Mucosa of gallbladder (tissue), 1 donor: ENCODE measurements around the gene DCAF4L1. TPM values are rescaled to one million over a fixed set of nuclear protein-coding genes. Genes with fewer than 3 reads are reported as not detected.

Experiments
- DNase-seq: peaks from one replicate; pipeline ENCODE4 v3.0.0-alpha.2; 2020; ENCODE audit warnings: low spot score
- total RNA-seq: library from RNA; stranded (reverse); gene quantifications from one replicate; pipeline ENCODE4 v1.2.1, GENCODE V29; 2021
- donor health status: DM: no; HTN: no; CAD: no.

Gene DCAF4L1, protein sequence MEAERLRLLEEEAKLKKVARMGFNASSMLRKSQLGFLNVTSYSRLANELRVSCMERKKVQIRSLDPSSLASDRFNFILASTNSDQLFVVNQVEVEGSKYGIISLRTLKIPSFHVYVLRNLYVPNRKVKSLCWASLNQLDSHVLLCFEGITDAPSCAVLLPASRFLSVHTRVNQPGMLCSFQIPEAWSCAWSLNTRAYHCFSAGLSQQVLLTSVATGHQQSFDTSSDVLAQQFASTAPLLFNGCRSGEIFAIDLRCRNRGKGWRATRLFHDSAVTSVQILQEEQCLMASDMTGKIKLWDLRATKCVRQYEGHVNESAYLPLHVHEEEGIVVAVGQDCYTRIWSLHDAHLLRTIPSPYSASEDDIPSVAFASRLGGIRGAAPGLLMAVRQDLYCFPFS
- total RNA-seq = 0.12 TPM

GRCh38 chr4:41981456-41981855 lies at the start of gene DCAF4L1:
TSS of gene DCAF4L1 (plus strand) at chr4:41981756. CDS start at chr4:41981793, 37 bp downstream.
- DNase-seq = no peak

DNA sequence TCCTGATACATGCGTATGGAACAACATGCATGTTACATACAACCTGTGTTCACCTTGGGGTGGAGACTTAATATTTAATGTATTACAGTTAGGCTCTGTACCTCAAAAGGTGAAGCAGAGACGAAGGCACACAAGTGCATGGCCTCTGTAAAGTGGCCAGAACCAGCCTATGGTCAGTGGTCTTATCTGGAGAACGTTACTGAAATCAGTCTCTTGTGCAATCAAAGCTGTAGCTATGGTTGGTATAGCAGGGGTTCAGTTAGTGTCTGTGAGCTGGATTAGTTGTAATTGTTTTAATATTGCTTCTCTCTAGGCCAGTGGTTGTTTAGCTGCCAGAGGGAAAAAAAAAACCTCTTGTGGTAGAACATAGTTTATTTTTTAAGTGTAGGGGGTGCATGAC lies 48.6 kb upstream of the DCAF4L1 start:
- DNase-seq = no peak

- no peak for DNase-seq
Measured at GRCh38 chr4:41933997-41934503, 47.5 kb upstream of the DCAF4L1 start.

DNA sequence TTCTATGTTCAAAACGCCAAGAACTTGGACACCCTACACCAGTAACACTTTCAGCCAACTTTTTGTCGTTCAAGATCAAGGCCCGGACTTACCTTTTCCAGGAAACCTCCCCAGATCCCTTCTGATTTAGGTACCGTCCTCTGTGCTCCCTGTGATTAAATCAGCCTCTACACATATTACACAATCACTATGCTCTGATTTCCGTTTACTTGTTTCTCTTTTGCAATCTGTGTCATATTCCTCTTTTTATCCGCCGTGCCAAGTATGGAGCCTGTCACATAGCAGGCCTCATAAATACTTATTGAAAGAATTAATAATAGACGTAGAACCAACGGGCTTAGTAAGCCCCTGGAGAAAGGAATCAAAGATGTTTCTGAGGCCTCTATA lies 47.0 kb upstream of the DCAF4L1 start:
- DNase-seq = no peak

DNA sequence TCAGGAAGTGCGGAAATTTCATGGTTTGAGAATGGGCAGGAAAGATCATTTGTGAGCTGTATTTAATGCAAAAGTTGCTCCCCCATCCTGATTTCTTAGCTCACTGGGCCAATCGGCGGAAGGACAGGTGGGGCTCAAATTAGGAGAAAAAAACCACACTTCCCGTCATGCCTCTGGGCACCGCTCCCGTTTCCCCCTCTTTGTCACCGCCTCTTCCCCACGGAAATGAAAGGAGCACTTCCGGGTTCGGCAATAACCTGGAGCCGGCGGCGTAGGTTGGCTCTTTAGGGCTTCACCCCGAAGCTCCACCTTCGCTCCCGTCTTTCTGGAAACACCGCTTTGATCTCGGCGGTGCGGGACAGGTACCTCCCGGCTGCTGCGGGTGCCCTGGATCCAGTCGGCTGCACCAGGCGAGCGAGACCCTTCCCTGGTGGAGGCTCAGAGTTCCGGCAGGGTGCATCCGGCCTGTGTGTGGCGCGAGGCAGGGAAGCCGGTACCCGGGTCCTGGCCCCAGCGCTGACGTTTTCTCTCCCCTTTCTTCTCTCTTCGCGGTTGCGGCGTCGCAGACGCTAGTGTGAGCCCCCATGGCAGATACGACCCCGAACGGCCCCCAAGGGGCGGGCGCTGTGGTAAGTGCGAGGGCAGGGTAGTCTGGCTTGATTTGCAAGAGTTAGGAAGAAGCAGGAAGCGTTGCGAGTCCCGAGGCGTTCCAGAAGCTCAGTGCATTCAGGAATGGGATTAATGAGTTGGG lies 46.5 kb upstream of the DCAF4L1 start, which contains the start of gene TMEM33:
Gene TMEM33 (plus strand): TSS at position 529 of the 751 bp plus-strand sequence. CDS start 56 bp downstream, at position 585.
- peak; percentile 82 for DNase-seq

- DNase-seq = no peak
Measured at GRCh38 chr4:41935652-41936021, 45.9 kb upstream of the DCAF4L1 start.

- no peak for DNase-seq
Measured at GRCh38 chr4:41939016-41939626, 42.4 kb upstream of the DCAF4L1 start.

DNA sequence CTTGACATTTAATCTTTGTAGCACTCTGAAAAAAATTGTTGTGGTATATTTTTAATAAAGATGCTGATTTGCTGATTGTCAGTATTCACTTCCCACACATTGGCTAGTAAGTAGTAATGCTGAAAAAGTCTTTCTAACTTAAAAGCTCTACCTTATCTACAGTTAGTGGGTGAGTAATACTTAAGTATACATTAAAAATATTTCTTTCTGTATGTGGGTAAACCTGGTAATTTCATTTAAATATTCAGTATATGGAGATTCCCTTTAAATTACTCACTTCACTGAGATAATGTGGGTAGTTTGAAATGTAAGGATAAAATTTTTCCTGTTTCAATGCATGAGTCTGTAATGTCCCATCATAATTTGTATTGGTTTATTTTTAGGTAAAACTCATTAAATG lies 40.7 kb upstream of the DCAF4L1 start:
- DNase-seq = no peak

DNA sequence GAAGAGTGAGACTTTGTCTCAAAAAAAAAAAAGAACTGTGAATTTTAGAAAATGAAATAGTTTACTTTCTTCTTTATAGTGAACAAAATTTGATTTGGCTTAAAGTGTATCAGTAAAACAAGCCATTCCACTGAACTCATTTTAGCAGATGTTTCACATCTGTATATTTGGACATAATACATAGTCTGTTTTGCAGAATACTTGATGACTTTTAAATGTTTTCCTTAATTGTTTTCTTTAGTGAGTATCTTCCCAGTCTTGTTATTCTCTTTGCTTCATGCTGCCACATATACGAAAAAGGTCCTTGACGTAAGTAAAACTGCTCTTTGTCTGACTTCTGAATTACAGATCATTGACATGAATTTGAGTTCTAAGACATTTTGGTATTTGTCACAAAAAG lies 38.0 kb upstream of the DCAF4L1 start:
- DNase-seq = no peak

GRCh38 chr4:41944089-41944488 lies 37.5 kb upstream of the DCAF4L1 start:
- no peak for DNase-seq

DNA sequence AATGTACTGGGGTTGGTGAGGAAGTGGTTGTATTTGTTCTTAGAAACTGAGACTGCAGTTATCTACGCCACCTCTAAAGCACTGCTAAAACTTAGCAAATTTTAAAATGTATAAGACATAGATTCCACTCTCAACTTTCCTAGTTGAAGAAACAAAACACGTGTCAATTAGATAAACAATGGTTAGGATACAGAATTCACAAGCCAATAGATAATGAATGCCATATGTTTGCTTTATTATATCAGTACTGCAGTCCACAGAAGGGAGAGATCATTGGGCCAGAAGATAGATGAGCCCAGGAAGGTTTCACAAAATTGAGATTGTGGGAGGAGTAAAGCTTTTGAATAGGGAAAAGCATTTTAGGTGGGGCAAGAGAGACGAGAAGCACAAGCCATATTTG lies 32.0 kb upstream of the DCAF4L1 start:
- no peak for DNase-seq

- DNase-seq = no peak
Measured at GRCh38 chr4:41957634-41958033, 23.9 kb upstream of the DCAF4L1 start.

GRCh38 chr4:41963105-41963504 lies 18.5 kb upstream of the DCAF4L1 start:
- no peak for DNase-seq

- DNase-seq = no peak
Measured at GRCh38 chr4:41964401-41964800, 17.2 kb upstream of the DCAF4L1 start.

- no peak for DNase-seq
Measured at GRCh38 chr4:41967392-41967791, 14.2 kb upstream of the DCAF4L1 start.

- no peak for DNase-seq
Measured at GRCh38 chr4:41969671-41970070, 11.9 kb upstream of the DCAF4L1 start.

DNA sequence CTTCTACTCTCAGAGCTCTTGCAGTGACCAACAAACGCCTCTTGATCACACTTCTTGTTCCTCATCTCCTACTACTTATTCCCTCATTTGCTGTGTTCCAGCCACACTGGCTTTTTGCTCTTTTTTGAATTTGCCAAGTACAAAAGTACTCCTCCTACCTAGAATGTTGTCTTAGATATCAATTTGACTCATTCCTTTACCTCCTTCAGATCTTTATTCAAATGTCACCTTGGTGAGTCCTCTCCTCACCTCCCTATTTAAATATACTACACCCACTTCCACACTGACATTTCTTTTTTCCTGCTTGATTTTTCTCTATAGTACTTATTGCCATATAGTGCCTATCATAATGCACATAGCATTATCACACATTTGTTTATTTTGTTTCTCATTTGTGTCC lies 6.2 kb upstream of the DCAF4L1 start:
- no peak for DNase-seq

GRCh38 chr4:41976775-41977516 lies 4.6 kb upstream of the DCAF4L1 start:
- DNase-seq = no peak

DNA sequence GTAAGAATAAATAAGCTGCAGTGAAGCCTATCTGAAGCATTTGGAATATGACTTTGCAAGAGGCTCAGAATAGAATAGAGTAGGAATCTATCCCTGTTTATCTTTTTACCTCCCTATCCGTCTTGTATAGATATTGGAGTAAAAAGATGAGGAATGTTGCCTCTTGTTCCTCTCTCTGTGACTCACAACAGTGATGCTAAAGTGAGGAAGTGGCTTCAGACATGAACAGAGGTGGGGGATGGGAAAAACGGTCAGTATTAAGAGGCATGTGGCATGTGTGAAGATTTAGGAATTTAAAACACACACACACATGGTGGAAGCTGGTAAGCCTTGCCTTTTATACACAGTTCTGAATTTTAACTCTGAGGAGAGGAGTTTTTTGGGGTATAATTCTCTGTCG lies 3.8 kb upstream of the DCAF4L1 start:
- DNase-seq = no peak

DNA sequence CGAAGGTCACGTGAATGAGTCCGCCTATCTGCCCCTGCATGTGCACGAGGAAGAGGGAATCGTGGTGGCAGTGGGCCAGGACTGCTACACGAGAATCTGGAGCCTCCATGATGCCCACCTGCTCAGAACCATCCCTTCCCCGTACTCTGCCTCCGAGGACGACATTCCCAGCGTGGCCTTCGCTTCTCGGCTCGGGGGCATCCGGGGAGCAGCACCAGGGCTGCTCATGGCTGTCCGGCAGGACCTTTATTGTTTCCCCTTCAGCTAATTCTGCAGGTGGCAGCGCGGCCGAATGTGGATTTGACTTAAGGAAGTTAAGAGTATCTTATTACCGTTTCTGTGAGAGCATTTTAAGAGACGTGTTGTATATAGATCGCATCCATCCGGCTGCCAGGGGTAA lies 1.2 kb downstream of the DCAF4L1 start:
- no peak for DNase-seq

GRCh38 chr4:41985151-41985550 lies 3.6 kb downstream of the DCAF4L1 start:
- DNase-seq = no peak

DNA sequence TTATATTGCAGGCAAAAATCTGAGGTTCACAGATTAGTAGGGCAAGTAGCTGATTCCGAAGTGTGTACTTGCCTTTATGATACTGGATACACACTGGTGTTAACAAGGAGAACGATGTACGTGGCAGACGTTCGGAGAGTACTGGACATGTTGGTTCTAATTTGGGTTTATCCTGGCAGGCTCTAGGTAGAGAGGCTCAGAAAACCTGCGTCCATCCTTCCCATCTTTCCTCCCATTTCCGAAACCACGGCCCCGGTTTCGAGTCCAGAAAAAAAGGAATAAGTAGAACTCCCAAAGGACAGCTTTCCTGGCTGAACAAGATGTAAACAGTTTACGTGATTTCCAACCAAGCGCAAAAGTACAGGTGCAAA lies 8.4 kb downstream of the DCAF4L1 start:
- DNase-seq = no peak
